HG03097 (cell line): ENCODE results near the gene GPC6.

Source experiments
- ATAC-seq: cut with Tn5 transposase; IDR thresholded peaks from one replicate; pipeline ENCODE4 v1.9.1; 2021; ENCODE audit not compliant: unreplicated experiment, low FRiP score

The GPC6 gene

GRCh38 chr13:94122300-94122915, 895.8 kb downstream of the GPC6 start:
- no peak for ATAC-seq

DNA sequence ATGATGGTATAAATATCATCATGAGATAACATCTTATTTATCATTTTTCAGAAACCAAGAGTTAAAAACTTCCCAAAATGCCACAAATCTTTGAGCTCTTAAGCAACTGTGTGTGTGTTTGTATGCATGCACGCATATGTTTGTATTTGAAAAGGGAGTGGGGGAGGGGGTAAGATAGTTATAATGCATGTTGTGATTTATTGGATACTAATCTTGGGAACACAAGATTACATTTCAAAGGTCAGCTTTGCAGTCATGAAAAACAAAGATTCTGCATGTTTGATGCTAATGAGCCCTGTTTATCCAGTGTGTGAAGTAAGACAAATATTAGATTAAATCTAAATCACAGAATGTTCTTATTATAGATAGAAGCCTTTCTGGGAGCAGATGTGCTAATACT, 897.0 kb downstream of the GPC6 start:
- ATAC-seq = no peak

DNA sequence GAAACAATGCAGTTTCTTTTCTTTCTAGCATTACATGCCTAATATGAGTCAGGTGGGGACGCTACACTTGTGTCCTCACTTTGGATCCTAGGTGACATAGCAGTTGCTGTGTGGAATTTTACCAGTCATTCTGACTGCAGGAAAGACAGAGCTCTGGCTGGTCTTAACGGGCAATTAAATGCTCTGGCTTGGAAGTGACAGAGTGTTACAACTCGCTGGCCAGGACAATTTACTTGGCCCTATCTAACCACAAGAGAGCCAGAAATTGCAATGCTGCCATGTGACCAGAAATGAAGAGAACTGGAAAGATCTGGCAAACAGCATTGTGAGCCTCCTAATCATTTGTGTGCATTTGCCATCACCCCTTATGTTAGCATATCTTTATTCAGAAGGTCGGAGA, 901.8 kb downstream of the GPC6 start:
- no peak for ATAC-seq

DNA sequence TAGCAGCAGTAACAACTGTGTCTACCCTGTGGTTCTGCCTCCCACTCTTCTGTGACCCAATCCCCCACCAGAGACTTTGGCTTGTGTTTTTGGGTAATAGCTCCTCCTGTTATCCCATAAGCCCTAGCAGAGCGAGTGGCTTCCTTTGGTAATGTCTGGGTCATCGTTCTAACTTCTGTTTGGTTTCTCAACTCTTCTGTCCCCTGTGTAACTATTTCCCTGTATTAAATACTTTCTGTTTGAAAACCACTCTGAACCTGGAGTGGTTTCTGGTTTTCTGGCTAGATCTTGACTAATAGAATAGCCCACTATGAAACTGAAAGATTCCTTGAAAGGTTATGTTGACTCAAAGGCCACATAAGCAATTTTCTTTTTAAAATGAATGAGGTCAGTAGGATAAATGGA, 902.9 kb downstream of the GPC6 start:
- no peak for ATAC-seq

DNA sequence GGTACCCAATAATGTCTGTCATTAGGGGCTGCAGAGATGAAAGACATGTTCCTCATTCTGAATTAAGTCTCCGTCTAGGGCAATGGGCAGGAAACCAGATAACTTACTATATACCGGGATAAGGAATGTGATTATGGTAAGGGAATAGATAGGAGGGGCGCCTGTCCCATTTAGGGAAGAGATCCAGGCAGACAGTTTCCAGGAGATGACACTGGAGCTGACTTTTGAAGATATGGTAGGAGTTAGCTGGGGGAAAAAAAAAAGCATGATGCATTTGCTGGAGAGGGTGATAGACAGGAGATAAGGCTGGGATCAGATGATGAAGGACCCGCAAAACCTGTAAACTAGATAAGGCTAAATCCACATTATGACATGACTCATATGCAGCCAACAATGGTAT, 912.2 kb downstream of the GPC6 start:
- no peak for ATAC-seq

GRCh38 chr13:94139393-94139995, 912.9 kb downstream of the GPC6 start:
- no peak for ATAC-seq

- no peak for ATAC-seq
Observed at GRCh38 chr13:94140027-94140426, 913.4 kb downstream of the GPC6 start.

DNA sequence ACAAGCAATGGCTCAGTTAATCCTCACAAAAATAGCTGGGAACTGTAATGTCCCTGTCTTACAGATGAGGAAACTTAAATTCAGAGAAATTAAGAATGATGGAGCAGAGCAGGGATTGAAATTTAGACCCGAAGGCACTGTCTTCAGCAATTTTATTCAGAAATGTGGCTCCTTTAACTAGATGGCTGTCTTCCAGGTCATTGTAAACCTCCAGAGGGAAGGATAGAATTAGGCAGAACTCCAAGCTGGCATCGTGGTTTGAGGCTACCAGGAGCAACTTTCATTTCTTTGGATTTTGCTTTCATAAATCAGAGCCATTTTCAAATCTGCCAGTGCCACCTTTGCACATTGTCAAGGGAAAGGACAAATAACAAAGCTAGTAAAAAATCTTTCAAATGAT, 913.9 kb downstream of the GPC6 start:
- no peak for ATAC-seq

GRCh38 chr13:94143624-94144350, 917.2 kb downstream of the GPC6 start:
- ATAC-seq = no peak

GRCh38 chr13:94145966-94146365, 919.4 kb downstream of the GPC6 start:
- ATAC-seq = no peak

- ATAC-seq = no peak
Observed at GRCh38 chr13:94153586-94153985, 927.0 kb downstream of the GPC6 start.

DNA sequence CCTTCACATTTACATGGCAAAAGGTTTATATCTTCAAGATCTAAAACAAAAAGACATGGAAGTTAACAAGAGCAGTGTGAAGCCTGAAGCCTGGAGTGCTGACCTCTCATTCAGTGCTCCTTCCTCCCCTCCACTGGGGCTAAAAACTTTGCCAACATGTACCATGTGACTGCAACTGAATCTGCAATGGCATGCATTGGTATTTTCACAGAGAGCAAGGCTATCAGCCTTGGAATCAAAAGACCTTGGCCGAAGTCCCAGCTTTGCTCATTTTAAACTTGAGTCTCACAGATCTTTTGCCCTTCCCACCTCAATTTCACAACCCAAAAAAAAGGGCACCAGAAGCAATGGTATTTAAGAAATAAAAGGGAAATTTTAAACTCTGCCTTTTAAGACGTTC, 927.8 kb downstream of the GPC6 start:
- no peak for ATAC-seq

GRCh38 chr13:94157705-94158218, 931.2 kb downstream of the GPC6 start:
- no peak for ATAC-seq

DNA sequence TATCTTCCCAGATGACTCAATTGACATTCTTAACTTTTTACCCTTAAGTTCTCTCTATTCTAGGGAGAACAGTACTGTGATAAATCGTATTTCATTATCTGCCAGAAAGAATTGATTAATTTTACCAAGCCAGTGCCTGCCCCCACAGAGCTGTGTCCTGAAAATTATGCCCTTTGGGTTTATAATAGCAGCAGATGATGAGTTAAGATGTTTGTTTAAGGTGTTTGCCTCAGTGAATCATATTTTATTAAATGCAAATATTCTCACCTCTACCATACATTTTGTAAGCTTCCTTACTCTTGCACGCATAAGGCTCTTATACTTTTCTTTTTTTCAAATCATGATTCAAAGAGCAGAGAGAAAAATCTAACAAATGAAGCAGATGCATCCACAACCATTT, 934.3 kb downstream of the GPC6 start:
- no peak for ATAC-seq

DNA sequence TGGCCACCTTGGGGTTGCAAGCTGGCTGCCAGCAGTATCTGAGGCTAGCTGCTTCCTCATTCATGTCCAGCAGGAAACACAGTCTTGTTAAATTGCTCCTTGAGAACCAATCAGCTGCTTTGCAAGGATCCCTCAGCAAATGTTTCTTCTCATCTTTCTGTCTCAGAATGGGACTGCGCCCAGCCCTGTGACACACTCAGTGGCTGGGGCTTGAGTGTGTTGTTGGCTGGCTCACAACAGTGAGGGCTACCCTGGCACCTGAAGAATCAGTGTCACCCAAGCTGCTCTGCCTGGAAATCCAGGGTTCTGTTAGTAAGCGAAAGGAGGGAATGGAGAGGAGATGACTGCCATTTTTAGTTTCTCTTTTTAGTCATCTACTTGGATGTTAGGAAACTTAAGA, 935.7 kb downstream of the GPC6 start:
- ATAC-seq = no peak

GRCh38 chr13:94163535-94163934, 936.9 kb downstream of the GPC6 start:
- ATAC-seq = no peak

DNA sequence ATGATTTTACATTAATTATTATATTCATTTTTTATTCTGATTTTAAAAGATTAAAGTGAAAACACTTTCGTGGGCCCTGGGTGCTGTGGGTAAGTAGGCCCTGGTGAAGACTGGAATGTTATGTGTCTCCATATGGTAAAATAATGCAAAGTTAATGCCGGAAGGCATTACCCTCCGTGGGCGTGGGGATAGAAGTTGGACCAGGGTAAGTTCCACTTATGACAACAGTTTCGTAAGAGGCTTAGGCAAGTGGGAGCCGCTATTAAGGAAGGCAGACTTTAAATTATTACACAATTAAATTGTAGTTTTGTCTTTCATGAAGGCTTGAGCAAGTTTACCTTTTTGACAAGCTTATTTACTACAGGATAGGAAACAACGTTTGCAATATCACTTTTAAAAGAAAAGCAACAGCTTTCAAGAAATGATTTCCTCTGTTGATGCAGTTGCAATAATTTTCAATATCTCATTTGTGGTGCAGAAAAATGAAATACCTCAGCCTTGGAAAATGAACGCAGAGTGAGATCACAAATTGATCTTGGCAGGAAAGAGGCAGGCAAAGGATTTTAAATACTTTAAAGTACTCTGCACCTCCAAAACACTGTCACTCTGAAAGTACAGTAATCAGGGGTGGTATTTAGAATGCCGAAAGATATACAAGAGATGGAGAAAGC, 942.3 kb downstream of the GPC6 start:
- ATAC-seq = no peak

DNA sequence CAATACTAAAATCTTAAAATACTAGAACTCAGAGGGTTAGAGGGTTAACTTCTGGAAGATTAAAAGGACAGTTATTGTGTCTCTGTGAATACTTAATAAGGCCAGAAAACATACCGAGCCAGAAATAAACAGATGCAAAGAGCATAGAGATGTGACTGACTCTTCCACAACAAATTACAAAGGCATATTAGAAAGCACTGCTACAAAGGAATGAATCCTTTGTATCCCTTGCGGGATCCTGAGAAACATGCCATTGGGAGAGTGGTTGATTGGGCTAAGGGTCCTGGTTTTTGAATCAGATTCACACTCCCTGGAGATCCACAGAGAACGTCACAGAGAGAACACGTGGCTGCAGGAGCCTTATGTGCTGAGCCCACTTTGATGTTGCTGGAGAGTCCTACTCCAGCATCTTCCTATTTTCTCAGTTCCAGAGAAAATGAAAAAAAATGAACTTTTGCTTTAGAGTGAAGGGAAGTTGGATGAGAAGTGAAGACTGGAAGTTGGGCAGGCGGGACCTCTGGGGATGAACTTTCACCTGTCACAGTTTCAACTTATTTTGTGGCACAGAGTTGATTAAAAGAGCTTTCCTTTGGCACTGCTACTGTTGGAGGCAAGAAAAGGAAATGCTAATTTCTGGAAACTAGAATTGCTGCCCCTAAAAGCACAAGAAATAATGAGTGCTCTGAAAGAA, 943.0 kb downstream of the GPC6 start:
- ATAC-seq = no peak

GRCh38 chr13:94170145-94170571, 943.6 kb downstream of the GPC6 start:
- no peak for ATAC-seq

- ATAC-seq = no peak
Observed at GRCh38 chr13:94172416-94172815, 945.8 kb downstream of the GPC6 start.
